Neural progenitor cell (in vitro differentiated cells): ENCODE results near the gene TTC9.

ENCODE experiments used
- CTCF ChIP-seq: fragments of 200-600 bp; sonication (generic); IDR thresholded peaks from 2 replicates; pipeline ENCODE4 v1.5.1; 2017; ENCODE audit warnings: antibody characterized with exemption, mild to moderate bottlenecking
- EZH2 ChIP-seq: fragments of 200-600 bp; sonication (generic); IDR thresholded peaks from 2 replicates; pipeline ENCODE4 v1.6.1; 2017; ENCODE audit warnings: antibody characterized with exemption, mild to moderate bottlenecking, moderate library complexity
- EZH2phosphoT487 ChIP-seq: fragments of 200-600 bp; sonication (generic); IDR thresholded peaks from 2 replicates; pipeline ENCODE4 v1.6.1; 2017; ENCODE audit warnings: antibody characterized with exemption

- TF ChIP-seq CTCF, result no peak
- TF ChIP-seq EZH2phosphoT487, result no peak
- TF ChIP-seq EZH2, result no peak
Measured at GRCh38 chr14:70658899-70659298, 17.2 kb downstream of the TTC9 start.
